GM12878 (cell line): ENCODE measurements around the gene PLXNA4. TPM values are rescaled to one million over a fixed set of nuclear protein-coding genes. Genes with fewer than 3 reads are reported as not detected.

Source experiments
- ATAC-seq: fragments of 200-7000 bp; cut with Tn5 transposase; 3 replicates; pipeline ENCODE4 v1.9.1; 2020; ENCODE audit warnings: mild to moderate bottlenecking, moderate library complexity
- BruUV-seq: library from RNA; stranded (reverse); fragments of 400-500 nt; replicated peaks from 2 replicates; lab custom pipeline; 2021; lab: Mats Ljungman, UMichigan
- CTCF ChIA-PET: fragments of 300-600 bp; sonication (Branson Sonifier 250); formaldehyde crosslinking; extraction: SDS; loops from one replicate; lab custom pipeline; 2021; ENCODE audit warnings: inconsistent platforms; lab: Yijun Ruan, JAX
- POLR2A ChIA-PET: fragments of 350-600 bp; formaldehyde crosslinking; extraction: SDS; loops from one replicate; lab custom pipeline; 2021; ENCODE audit warnings: inconsistent platforms; lab: Charles Lee
- RAD21 ChIA-PET: fragments of 300-600 bp; sonication (Branson Sonifier 250); formaldehyde crosslinking; loops from one replicate; lab custom pipeline; 2023; ENCODE audit warnings: antibody characterized with exemption; ENCODE audit not compliant: unreplicated experiment; lab: Charles Lee
- SMC1A ChIA-PET: fragments of 300-600 bp; sonication (Branson Sonifier 250); formaldehyde crosslinking; loops from one replicate; lab custom pipeline; 2023; ENCODE audit not compliant: unreplicated experiment, uncharacterized antibody; lab: Charles Lee
- DNase-seq: peaks from one replicate; pipeline ENCODE4 v3.0.0-alpha.2; 2011; ENCODE audit warnings: low read depth, low spot score
- FAIRE-seq: peaks from 3 replicates; lab custom pipeline; 2011; peaks lifted over from hg19 to GRCh38; lab: Jason Lieb, UNC
- H2AFZ ChIP-seq: 2 replicates; pipeline ENCODE4 v1.6.0; 2011; ENCODE audit warnings: low read depth, low read length, control low read depth; ENCODE audit not compliant: control insufficient read depth
- H3K27ac ChIP-seq: 2 replicates; pipeline ENCODE4 v1.5.1; 2011; ENCODE audit warnings: control low read depth; ENCODE audit not compliant: control insufficient read depth, insufficient read depth
- H3K27me3 ChIP-seq, 2 experiments: replicated peaks in 1 of 2; 2 replicates each; pipeline versions ENCODE4 v1.6.0 to v1.6.1; 2011; ENCODE audit warnings: low read length in 1 of 2; ENCODE audit not compliant: control insufficient read depth in 2 of 2, insufficient read depth in 2 of 2
- H3K36me3 ChIP-seq, 2 experiments: 2 replicates each; pipeline ENCODE4 v1.5.1; 2011; ENCODE audit warnings: low read length in 1 of 2; ENCODE audit not compliant: control insufficient read depth in 2 of 2, insufficient read depth in 2 of 2
- H3K4me1 ChIP-seq: 2 replicates; pipeline ENCODE4 v1.6.1; 2011; ENCODE audit warnings: mild to moderate bottlenecking, low read length, moderate library complexity, mixed read lengths; ENCODE audit not compliant: control insufficient read depth, insufficient read depth
- H3K4me2 ChIP-seq: 2 replicates; pipeline ENCODE4 v1.6.0; 2011; ENCODE audit warnings: control low read depth; ENCODE audit not compliant: control insufficient read depth, insufficient read depth
- H3K4me3 ChIP-seq: fragments of 200-600 bp; sonication (generic); 2 replicates; pipeline ENCODE4 v1.5.1; 2016
- H3K79me2 ChIP-seq: 2 replicates; pipeline ENCODE4 v1.6.0; 2011; ENCODE audit warnings: low read length; ENCODE audit not compliant: control insufficient read depth, insufficient read depth
- H3K9ac ChIP-seq: 2 replicates; pipeline ENCODE4 v1.8.0; 2011; ENCODE audit warnings: low read length, control low read depth, mixed read lengths; ENCODE audit not compliant: control insufficient read depth, insufficient read depth
- H3K9me3 ChIP-seq: replicated peaks from 3 replicates; pipeline ENCODE4 v1.5.1; 2011; ENCODE audit warnings: mild to moderate bottlenecking, low read length; ENCODE audit not compliant: control insufficient read depth, insufficient read depth
- H4K20me1 ChIP-seq: 2 replicates; pipeline ENCODE4 v1.6.0; 2011; ENCODE audit not compliant: control insufficient read depth, insufficient read depth
- BMI1 ChIP-seq: fragments of 450-650 bp; IDR thresholded peaks from 2 replicates; pipeline ENCODE4 v1.6.1; 2016; ENCODE audit warnings: mild to moderate bottlenecking, moderate library complexity, borderline replicate concordance
- HCFC1 ChIP-seq: fragments of 150-350 bp; IDR thresholded peaks from 2 replicates; pipeline ENCODE4 v1.6.1; 2014; ENCODE audit warnings: low read length
- LARP7 ChIP-seq: fragments of 450-650 bp; IDR thresholded peaks from 2 replicates; pipeline ENCODE4 v1.6.1; 2017; ENCODE audit warnings: mild to moderate bottlenecking
- PAX8 ChIP-seq: fragments of 450-650 bp; IDR thresholded peaks from 2 replicates; pipeline ENCODE4 v1.6.1; 2017; ENCODE audit warnings: mild to moderate bottlenecking, moderate library complexity
- whole genome bisulfite sequencing: methylation state at CpG from one replicate; pipeline ENCODE4 v1.1.6; 2016; ENCODE audit warnings: low lambda C conversion rate; ENCODE audit not compliant: insufficient replicate concordance, insufficient coverage; ENCODE audit errors: missing lambda C conversion rate; 5-methylcytosine and 5-hydroxymethylcytosine counted together
- in situ Hi-C: fragments of 300-500 bp; cut with MboI; formaldehyde crosslinking; loops from 9 replicates; pipeline ENCODE4 v1.14.3; 2018; ENCODE audit warnings: mixed read lengths
- intact Hi-C: fragments of 100-400 bp; cut with micrococcal nuclease; formaldehyde crosslinking; loops from one replicate; pipeline ENCODE4 v1.14.2; 2022; ENCODE audit not compliant: unreplicated experiment
- polyA plus RNA-seq, 11 experiments: library from polyadenylated mRNA; depleted of rRNA in 4 of 11; unstranded in 6 of 11; stranded (reverse) in 5 of 11; fragments of >200 nt; fragmentation: Nextera tagmentation in 4 of 11; fragmentation: Illumina TruSeq in 1 of 11; extraction: Ambion mirVana in 4 of 11; extraction: Trizol in 1 of 11; gene quantifications; 1 replicate in 1 of 11; 2 replicates in 10 of 11; pipeline versions ENCODE4 v1.2.1 to v1.2.3, GENCODE V29; 2011 to 2016; ENCODE audit warnings: inconsistent platforms in 2 of 11, missing spikeins in 2 of 11, low read depth in 1 of 11
- total RNA-seq, 4 experiments: library from RNA; depleted of rRNA in 3 of 4; stranded (reverse); fragments of >200 nt in 3 of 4; fragmentation: Illumina TruSeq in 1 of 4; extraction: Trizol in 1 of 4; gene quantifications; 2 replicates each; pipeline versions ENCODE4 v1.2.1 to v1.2.3, GENCODE V29; 2013 to 2021
- TF ChIP-seq, protein P1 (sequence below): IDR thresholded peaks from 2 replicates; pipeline ENCODE4 v1.6.1; 2011; ENCODE audit warnings: borderline replicate concordance, low read depth, mild to moderate bottlenecking, moderate library complexity, low read length; ENCODE audit not compliant: insufficient read depth, poor library complexity, severe bottlenecking

Gene PLXNA4
- total and polyA plus RNA-seq, 10 of the 15 experiments (the other 5 are each of a cell fraction or from before 2014, with no cell fraction given) = 0.03 TPM; not detected in 9

DNA sequence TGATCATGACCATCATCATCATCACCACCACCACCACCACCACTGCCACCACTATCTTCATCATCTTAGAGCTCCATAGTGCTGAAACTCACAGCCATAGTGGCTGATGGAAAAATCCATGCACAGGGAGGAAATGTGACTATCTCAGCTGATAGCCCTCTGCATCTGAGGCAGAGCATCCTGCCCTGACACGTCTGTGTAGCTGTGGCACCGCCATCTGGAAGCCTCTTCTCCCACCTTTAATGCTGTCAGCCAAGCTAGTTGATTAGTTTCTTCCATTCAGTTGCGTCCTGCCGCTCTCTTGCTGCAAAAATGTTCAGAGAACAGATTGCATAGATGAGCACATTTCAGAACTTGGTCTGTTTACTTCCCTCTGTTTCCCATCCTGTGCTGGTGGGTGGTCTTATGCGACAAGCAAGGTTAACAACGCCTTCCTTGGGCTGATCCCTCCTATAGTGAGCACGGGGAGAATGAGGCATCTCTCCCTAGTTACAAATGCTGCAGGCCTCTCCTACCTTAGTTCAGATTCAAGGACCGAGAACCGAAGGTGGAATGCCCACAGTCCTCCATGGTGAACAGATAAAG, 478.6 kb downstream of the PLXNA4 start (continued):
- no peak for TF ChIP-seq BMI1

DNA sequence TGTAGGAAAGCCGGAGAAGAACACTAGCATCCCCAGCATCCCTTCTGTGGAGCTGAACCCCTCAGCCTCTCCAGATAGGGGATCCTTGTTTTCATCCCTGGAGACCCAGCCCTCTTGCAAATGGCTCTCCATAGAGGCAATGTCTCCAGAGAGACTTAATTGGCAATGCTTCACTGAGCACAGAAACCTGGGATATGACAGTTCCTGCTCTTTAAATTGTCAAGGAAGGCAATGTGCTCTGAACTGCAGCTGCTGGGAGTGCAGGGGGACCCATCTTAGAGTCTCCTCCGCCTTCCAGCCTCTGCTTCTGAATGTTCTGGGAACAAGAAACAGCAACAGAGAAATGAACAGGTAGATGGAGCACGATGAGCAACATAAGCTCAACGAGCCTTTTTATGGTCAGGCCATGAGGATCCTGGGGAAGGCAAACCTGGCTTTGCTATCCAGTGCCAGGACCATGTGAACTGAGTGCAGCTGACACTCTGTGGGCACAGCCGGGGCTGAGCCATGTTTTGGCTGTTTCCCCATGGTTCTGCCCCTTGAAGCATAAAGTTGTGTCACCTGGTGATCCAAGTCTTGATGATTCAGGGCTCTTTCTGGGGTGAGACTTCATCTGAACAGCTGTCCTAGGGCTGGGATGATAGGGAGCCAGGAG, 481.0 kb downstream of the PLXNA4 start:
- POLR2A ChIA-PET = no interaction called here
- FAIRE-seq (no peak), DNase-seq (no peak), ATAC-seq (no peak)
- Histone ChIP-seq H3K27me3 (peaks cover 0 to 3% of the 10 kb centered on the region in 2 experiments; a peak in 3 of 4 replicates), H3K4me3 (no peak overlapping the region), H2AFZ (no peak overlapping the region), H3K4me2 (no peak overlapping the region), H3K79me2 (no peaks in the 10 kb centered on the region), H3K9ac (no peak overlapping the region), H3K9me3 (no peaks in the 10 kb centered on the region), H3K36me3 (no peaks in the 10 kb centered on the region), H3K27ac (no peak overlapping the region), H4K20me1 (no peaks in the 10 kb centered on the region), H3K4me1 (no peaks in the 10 kb centered on the region)
- BruUV-seq = no TSS peak
- 8% methylated on average over 5 of the region's 5 CpGs for WGBS
- intact Hi-C loops = no loop called here
- RAD21 ChIA-PET = no interaction called here
- TF ChIP-seq PAX8 (no peak), LARP7 (no peak), HCFC1 (no peak)
- TF ChIP-seq, protein P1, sequence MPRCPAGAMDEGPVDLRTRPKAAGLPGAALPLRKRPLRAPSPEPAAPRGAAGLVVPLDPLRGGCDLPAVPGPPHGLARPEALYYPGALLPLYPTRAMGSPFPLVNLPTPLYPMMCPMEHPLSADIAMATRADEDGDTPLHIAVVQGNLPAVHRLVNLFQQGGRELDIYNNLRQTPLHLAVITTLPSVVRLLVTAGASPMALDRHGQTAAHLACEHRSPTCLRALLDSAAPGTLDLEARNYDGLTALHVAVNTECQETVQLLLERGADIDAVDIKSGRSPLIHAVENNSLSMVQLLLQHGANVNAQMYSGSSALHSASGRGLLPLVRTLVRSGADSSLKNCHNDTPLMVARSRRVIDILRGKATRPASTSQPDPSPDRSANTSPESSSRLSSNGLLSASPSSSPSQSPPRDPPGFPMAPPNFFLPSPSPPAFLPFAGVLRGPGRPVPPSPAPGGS = no peak
- CTCF ChIA-PET = no interaction called here
- in situ Hi-C loops = no loop called here
- SMC1A ChIA-PET = no interaction called here
